Body of pancreas (tissue), 4 donors: ENCODE results near the gene PCDH9.

Experiments used
- CTCF ChIP-seq, 7 experiments: fragments of 450-650 bp in 4 of 7; fragments of 200-600 bp in 3 of 7; sonication (generic) in 3 of 7; IDR thresholded peaks; one replicate each; pipeline ENCODE4 v1.5.1; 2016 to 2019; ENCODE audit warnings: antibody characterized with exemption in 7 of 7
- POLR2A ChIP-seq, 3 donors: fragments of 450-650 bp; IDR thresholded peaks; one replicate each; pipeline ENCODE4 v1.6.1; 2016; ENCODE audit warnings: antibody characterized with exemption in 3 of 3, mild to moderate bottlenecking in 2 of 3

GRCh38 chr13:66950666-66951065 lies 279.5 kb downstream of the PCDH9 start:
- TF ChIP-seq CTCF (IDR thresholded peaks at IDR 0.05): no peak
- TF ChIP-seq POLR2A (IDR thresholded peaks at IDR 0.05): no peak
